Measurements from ENCODE around the gene MSANTD1. TPM values are rescaled to one million over a fixed set of nuclear protein-coding genes. Genes with fewer than 3 reads are reported as not detected.

The MSANTD1 gene
- total RNA-seq, 1 experiment from 2014 or later, result 0.77 TPM

GRCh38 chr4:3276986-3277385 is 28.0 kb downstream of the MSANTD1 start:
- Histone ChIP-seq H3K27ac (ENCODE audit: low read length) (no peak overlapping the region), H3K4me2 (ENCODE audit: low read length) (no peak overlapping the region), H3K4me3 (ENCODE audit: low read length) (no peak overlapping the region), H3K9me3 (ENCODE audit: low read length) (no peaks in the 10 kb centered on the region), H3K79me2 (ENCODE audit: low read length) (no peaks in the 10 kb centered on the region), H3K36me3 (ENCODE audit: low read depth, low read length) (no peaks in the 10 kb centered on the region), H3K9me2 (replicated peaks; ENCODE audit: low read length) (no peaks in the 10 kb centered on the region), H3K4me1 (ENCODE audit: insufficient read depth, low read length) (no peaks in the 10 kb centered on the region), H2AFZ (ENCODE audit: low read length) (no peak overlapping the region), H3K27me3 (ENCODE audit: low read length) (no peaks in the 10 kb centered on the region), H4K20me1 (ENCODE audit: low read length) (no peaks in the 10 kb centered on the region), H3F3A (ENCODE audit: low read length, unreplicated experiment) (no peaks in the 10 kb centered on the region), H3K9ac (ENCODE audit: low read length) (no peak overlapping the region)
- no peak for TF ChIP-seq EZH2 (IDR thresholded peaks at IDR 0.05; ENCODE audit: low read length, unreplicated experiment)
- TF ChIP-seq EZH2phosphoT487 (IDR thresholded peaks at IDR 0.05; ENCODE audit: borderline replicate concordance, low read length), result no peak
- TF ChIP-seq CTCF (conservative IDR thresholded peaks at IDR 0.05; ENCODE audit: low read depth, low read length), result no peak
- DNase-seq (no peak), ATAC-seq (no peak)
- ChIA-PET CTCF (no interaction called here), POLR2A (ENCODE audit: unreplicated experiment) (no interaction called here)
- no TSS peak for BruUV-seq (replicated peaks)
- intact Hi-C loops (cut with micrococcal nuclease), result no loop called here

- DNase-seq (no peak), ATAC-seq (no peak)
- Histone ChIP-seq H3K4me2 (ENCODE audit: low read length) (no peak overlapping the region), H3K27ac (ENCODE audit: low read length) (no peak overlapping the region), H3K79me2 (ENCODE audit: low read length) (no peaks in the 10 kb centered on the region), H3K36me3 (ENCODE audit: low read depth, low read length) (no peaks in the 10 kb centered on the region), H3F3A (ENCODE audit: low read length, unreplicated experiment) (no peaks in the 10 kb centered on the region), H3K9me2 (replicated peaks; ENCODE audit: low read length) (no peaks in the 10 kb centered on the region), H3K4me1 (ENCODE audit: insufficient read depth, low read length) (no peaks in the 10 kb centered on the region), H3K9ac (ENCODE audit: low read length) (no peak overlapping the region), H4K20me1 (ENCODE audit: low read length) (no peaks in the 10 kb centered on the region), H3K27me3 (ENCODE audit: low read length) (no peaks in the 10 kb centered on the region), H3K4me3 (ENCODE audit: low read length) (no peak overlapping the region), H2AFZ (ENCODE audit: low read length) (no peak overlapping the region), H3K9me3 (ENCODE audit: low read length) (no peaks in the 10 kb centered on the region)
- ChIA-PET CTCF (no interaction called here), POLR2A (ENCODE audit: unreplicated experiment) (interaction anchor here (0.5 kb wide), 1 partner anchor 12 kb away, joined by 7 read pairs; the partner anchor contains the start of gene RGS12)
- no peak for TF ChIP-seq EZH2 (IDR thresholded peaks at IDR 0.05; ENCODE audit: low read length, unreplicated experiment)
- no peak for TF ChIP-seq CTCF (conservative IDR thresholded peaks at IDR 0.05; ENCODE audit: low read depth, low read length)
- no peak for TF ChIP-seq EZH2phosphoT487 (IDR thresholded peaks at IDR 0.05; ENCODE audit: borderline replicate concordance, low read length)
- no TSS peak for BruUV-seq (replicated peaks)
- intact Hi-C loops (cut with micrococcal nuclease), result no loop called here
Measured at GRCh38 chr4:3280466-3280865, 31.5 kb downstream of the MSANTD1 start.

- no TSS peak for BruUV-seq (replicated peaks)
- no peaks in the 10 kb centered on the region for H3K36me3 ChIP-seq (ENCODE audit: low read depth, low read length)
- no peak for ATAC-seq
- H3K27me3 ChIP-seq (ENCODE audit: low read length), result no peaks in the 10 kb centered on the region
- CTCF ChIA-PET, result no interaction called here
- no peaks in the 10 kb centered on the region for H3K9me3 ChIP-seq (ENCODE audit: low read length)
- no peak overlapping the region for H2AFZ ChIP-seq (ENCODE audit: low read length)
- no peaks in the 10 kb centered on the region for H3K79me2 ChIP-seq (ENCODE audit: low read length)
- H3K4me2 ChIP-seq (ENCODE audit: low read length), result no peak overlapping the region
- no peaks in the 10 kb centered on the region for H4K20me1 ChIP-seq (ENCODE audit: low read length)
- peaks cover 8% of the 10 kb centered on the region; the same call in 1 of the 2 replicates for H3K4me1 ChIP-seq (ENCODE audit: insufficient read depth, low read length)
- POLR2A ChIA-PET (ENCODE audit: unreplicated experiment), result no interaction called here
- H3K9ac ChIP-seq (ENCODE audit: low read length), result no peak overlapping the region
- no peak overlapping the region for H3K27ac ChIP-seq (ENCODE audit: low read length)
- intact Hi-C loops (cut with micrococcal nuclease), result no loop called here
- H3K9me2 ChIP-seq (replicated peaks; ENCODE audit: low read length), result no peaks in the 10 kb centered on the region
- no peak for DNase-seq
- H3F3A ChIP-seq (ENCODE audit: low read length, unreplicated experiment), result no peaks in the 10 kb centered on the region
- TF ChIP-seq EZH2 (IDR thresholded peaks at IDR 0.05; ENCODE audit: low read length, unreplicated experiment) (no peak), EZH2phosphoT487 (IDR thresholded peaks at IDR 0.05; ENCODE audit: borderline replicate concordance, low read length) (no peak), CTCF (conservative IDR thresholded peaks at IDR 0.05; ENCODE audit: low read depth, low read length) (no peak)
- no peak overlapping the region for H3K4me3 ChIP-seq (ENCODE audit: low read length)
Measured at GRCh38 chr4:3283483-3283882, 34.5 kb downstream of the MSANTD1 start.

Measured in PC-3 (cell line).